HG02642 (cell line): ENCODE data around the gene SHISA8.

ENCODE experiments used
- ATAC-seq: cut with Tn5 transposase; IDR thresholded peaks from one replicate; pipeline ENCODE4 v1.9.1; 2021; ENCODE audit warnings: mild to moderate bottlenecking; ENCODE audit not compliant: unreplicated experiment, poor library complexity

SHISA8 gene

GRCh38 chr22:41915786-41916493 lies 1.1 kb upstream of the SHISA8 start:
- no peak for ATAC-seq

GRCh38 chr22:41914611-41915034 lies 251 bp downstream of the SHISA8 start:
- ATAC-seq: no peak

GRCh38 chr22:41913842-41914534 lies 886 bp downstream of the SHISA8 start:
- ATAC-seq: no peak

GRCh38 chr22:41913040-41913719 lies 1.7 kb downstream of the SHISA8 start:
- no peak for ATAC-seq

GRCh38 chr22:41912338-41913039 lies 2.4 kb downstream of the SHISA8 start:
- ATAC-seq: no peak

GRCh38 chr22:41911001-41911611 lies 3.8 kb downstream of the SHISA8 start:
- ATAC-seq: no peak

- no peak for ATAC-seq
Observed at GRCh38 chr22:41910050-41911000, 4.5 kb downstream of the SHISA8 start.

GRCh38 chr22:41909310-41910049 lies 5.4 kb downstream of the SHISA8 start:
- no peak for ATAC-seq

- no peak for ATAC-seq
Observed at GRCh38 chr22:41908411-41909309, 6.2 kb downstream of the SHISA8 start.

- ATAC-seq: no peak
Observed at GRCh38 chr22:41907436-41908401, 7.2 kb downstream of the SHISA8 start.

- no peak for ATAC-seq
Observed at GRCh38 chr22:41906822-41907221, 8.1 kb downstream of the SHISA8 start.

GRCh38 chr22:41905411-41906202 lies 9.3 kb downstream of the SHISA8 start:
- no peak for ATAC-seq

GRCh38 chr22:41904450-41905410 lies 10.1 kb downstream of the SHISA8 start:
- no peak for ATAC-seq

- no peak for ATAC-seq
Observed at GRCh38 chr22:41902932-41903421, 11.9 kb downstream of the SHISA8 start.
